Suprapubic skin (tissue), 4 donors: ENCODE results near the gene PCSK2. TPM values are rescaled to one million over a fixed set of nuclear protein-coding genes. Genes with fewer than 3 reads are reported as not detected.

ENCODE experiments used
- DNase-seq, 2 donors: peaks; one replicate each; pipeline ENCODE4 v3.0.0-alpha.2; 2019; ENCODE audit warnings: low spot score in 2 of 2
- H3K27ac ChIP-seq: fragments of 200-600 bp; sonication (generic); one replicate; pipeline ENCODE4 v1.5.1; 2019
- H3K27me3 ChIP-seq: fragments of 200-600 bp; sonication (generic); one replicate; pipeline ENCODE4 v1.5.1; 2019
- H3K36me3 ChIP-seq: fragments of 200-600 bp; sonication (generic); one replicate; pipeline ENCODE4 v1.5.1; 2019
- H3K4me1 ChIP-seq: fragments of 200-600 bp; sonication (generic); one replicate; pipeline ENCODE4 v1.5.1; 2019
- H3K4me3 ChIP-seq: fragments of 200-600 bp; sonication (generic); one replicate; pipeline ENCODE4 v1.5.1; 2019; ENCODE audit warnings: mild to moderate bottlenecking
- H3K9me3 ChIP-seq: fragments of 200-600 bp; sonication (generic); one replicate; pipeline ENCODE4 v1.5.1; 2019
- CTCF ChIP-seq, 2 donors: fragments of 200-600 bp in 1 of 2; fragments of 450-650 bp in 1 of 2; sonication (generic) in 1 of 2; IDR thresholded peaks; one replicate each; pipeline ENCODE4 v1.5.1; 2016 to 2019; ENCODE audit warnings: antibody characterized with exemption in 2 of 2, mild to moderate bottlenecking in 1 of 2, moderate library complexity in 1 of 2
- EP300 ChIP-seq: sonication (generic); formaldehyde crosslinking; IDR thresholded peaks from one replicate; pipeline ENCODE4 v1.6.1; 2017; ENCODE audit warnings: antibody characterized with exemption
- POLR2A ChIP-seq, 2 donors: fragments of 450-650 bp; IDR thresholded peaks; one replicate each; pipeline ENCODE4 v1.6.1; 2017; ENCODE audit warnings: antibody characterized with exemption in 2 of 2, mild to moderate bottlenecking in 2 of 2, moderate library complexity in 2 of 2
- POLR2AphosphoS5 ChIP-seq, 3 donors: sonication (generic); formaldehyde crosslinking; IDR thresholded peaks; one replicate each; pipeline ENCODE4 v1.6.1; 2017; ENCODE audit warnings: antibody characterized with exemption in 3 of 3
- WGBS: methylation state at CpG from one replicate; pipeline ENCODE4 v1.1.5; 2018; 5-methylcytosine and 5-hydroxymethylcytosine counted together
- total RNA-seq, 4 donors: library from RNA; depleted of rRNA; stranded (reverse); fragments of >200 nt; gene quantifications; one replicate each; pipeline ENCODE4 v1.1.0, GENCODE V29; 2016

Gene PCSK2
- total RNA-seq, 4 donors from 2014 or later, result 5.2 to 23.1 (median 12.9) TPM

GRCh38 chr20:17385798-17386197 lies 159.0 kb downstream of the PCSK2 start:
- H3K4me3 ChIP-seq, result no peak overlapping the region
- H3K27me3 ChIP-seq, result no peaks in the 10 kb centered on the region
- no peaks in the 10 kb centered on the region for H3K9me3 ChIP-seq
- DNase-seq, result no peak
- no peaks in the 10 kb centered on the region for H3K4me1 ChIP-seq
- no peak overlapping the region for H3K27ac ChIP-seq
- TF ChIP-seq EP300 (no peak), POLR2A (IDR thresholded peaks at IDR 0.05) (no peak), POLR2AphosphoS5 (IDR thresholded peaks at IDR 0.05) (no peak), CTCF (IDR thresholded peaks at IDR 0.05) (no peak)
- no peaks in the 10 kb centered on the region for H3K36me3 ChIP-seq

GRCh38 chr20:17390655-17391054 lies 163.8 kb downstream of the PCSK2 start:
- 64% methylated on average over 5 of the region's 5 CpGs for WGBS
- DNase-seq, result no peak
- Histone ChIP-seq H3K4me1 (no peaks in the 10 kb centered on the region), H3K27ac (no peak overlapping the region), H3K36me3 (no peaks in the 10 kb centered on the region), H3K9me3 (no peaks in the 10 kb centered on the region), H3K4me3 (no peak overlapping the region), H3K27me3 (no peaks in the 10 kb centered on the region)
- no peak for TF ChIP-seq POLR2A (IDR thresholded peaks at IDR 0.05)
- no peak for TF ChIP-seq CTCF (IDR thresholded peaks at IDR 0.05)
- no peak for TF ChIP-seq POLR2AphosphoS5 (IDR thresholded peaks at IDR 0.05)
- no peak for TF ChIP-seq EP300

GRCh38 chr20:17391127-17391771 lies 164.4 kb downstream of the PCSK2 start:
- TF ChIP-seq POLR2A (IDR thresholded peaks at IDR 0.05) (no peak), POLR2AphosphoS5 (IDR thresholded peaks at IDR 0.05) (no peak), EP300 (no peak), CTCF (IDR thresholded peaks at IDR 0.05) (no peak)
- DNase-seq, result no peak
- no peaks in the 10 kb centered on the region for H3K27me3 ChIP-seq
- H3K9me3 ChIP-seq, result no peaks in the 10 kb centered on the region
- H3K27ac ChIP-seq, result no peak overlapping the region
- no peak overlapping the region for H3K4me3 ChIP-seq
- WGBS, result 87% methylated on average over 2 of the region's 2 CpGs
- no peaks in the 10 kb centered on the region for H3K36me3 ChIP-seq
- no peaks in the 10 kb centered on the region for H3K4me1 ChIP-seq

- H3K36me3 ChIP-seq, result no peaks in the 10 kb centered on the region
- DNase-seq, result no peak
- WGBS, result 73% methylated on average over 5 of the region's 5 CpGs
- no peaks in the 10 kb centered on the region for H3K4me1 ChIP-seq
- no peaks in the 10 kb centered on the region for H3K27me3 ChIP-seq
- H3K27ac ChIP-seq, result no peak overlapping the region
- no peak for TF ChIP-seq POLR2AphosphoS5 (IDR thresholded peaks at IDR 0.05)
- no peak for TF ChIP-seq EP300
- TF ChIP-seq POLR2A (IDR thresholded peaks at IDR 0.05), result no peak
- no peak for TF ChIP-seq CTCF (IDR thresholded peaks at IDR 0.05)
- H3K4me3 ChIP-seq, result no peak overlapping the region
- no peaks in the 10 kb centered on the region for H3K9me3 ChIP-seq
Measured at GRCh38 chr20:17394411-17394810, 167.6 kb downstream of the PCSK2 start.

- H3K9me3 ChIP-seq, result no peaks in the 10 kb centered on the region
- H3K27ac ChIP-seq, result no peak overlapping the region
- H3K4me3 ChIP-seq, result no peak overlapping the region
- DNase-seq, result no peak
- no peaks in the 10 kb centered on the region for H3K27me3 ChIP-seq
- TF ChIP-seq POLR2A (IDR thresholded peaks at IDR 0.05), result no peak
- no peak for TF ChIP-seq POLR2AphosphoS5 (IDR thresholded peaks at IDR 0.05)
- no peak for TF ChIP-seq EP300
- no peak for TF ChIP-seq CTCF (IDR thresholded peaks at IDR 0.05)
- H3K36me3 ChIP-seq, result no peaks in the 10 kb centered on the region
- no peaks in the 10 kb centered on the region for H3K4me1 ChIP-seq
- 54% methylated on average over 3 of the region's 3 CpGs for WGBS
Measured at GRCh38 chr20:17395729-17396128, 168.9 kb downstream of the PCSK2 start.
